ENCODE results near the gene SNX30. TPM values are rescaled to one million over a fixed set of nuclear protein-coding genes. Genes with fewer than 3 reads are reported as not detected.

SNX30 gene
- total RNA-seq, 1 donor from 2014 or later: 12.8 TPM

- Mint-ChIP-seq H3K27me3 (ENCODE audit: unreplicated experiment) (peaks cover 7% of the 10 kb centered on the region), H3K27ac (ENCODE audit: unreplicated experiment) (no peak overlapping the region), H3K4me3 (ENCODE audit: unreplicated experiment) (no peak overlapping the region), H3K36me3 (ENCODE audit: low read depth, unreplicated experiment) (no peaks in the 10 kb centered on the region), H3K9me3 (ENCODE audit: unreplicated experiment) (no peaks in the 10 kb centered on the region), H3K4me1 (ENCODE audit: unreplicated experiment) (no peaks in the 10 kb centered on the region)
- DNase-seq (ENCODE audit: low spot score): no peak
- no peak for TF ChIP-seq CTCF (IDR thresholded peaks at IDR 0.05; ENCODE audit: unreplicated experiment)
These were observed 145.6 kb downstream of the SNX30 start for GRCh38 chr9:112896131-112896530.

GRCh38 chr9:112898872-112899311 is 148.3 kb downstream of the SNX30 start:
- H3K27me3 Mint-ChIP-seq (ENCODE audit: unreplicated experiment): peaks cover 3% of the 10 kb centered on the region
- H3K4me1 Mint-ChIP-seq (ENCODE audit: unreplicated experiment): no peaks in the 10 kb centered on the region
- no peak overlapping the region for H3K4me3 Mint-ChIP-seq (ENCODE audit: unreplicated experiment)
- no peaks in the 10 kb centered on the region for H3K36me3 Mint-ChIP-seq (ENCODE audit: low read depth, unreplicated experiment)
- H3K9me3 Mint-ChIP-seq (ENCODE audit: unreplicated experiment): no peaks in the 10 kb centered on the region
- no peak overlapping the region for H3K27ac Mint-ChIP-seq (ENCODE audit: unreplicated experiment)
- DNase-seq (ENCODE audit: low spot score): no peak
- no peak for TF ChIP-seq CTCF (IDR thresholded peaks at IDR 0.05; ENCODE audit: unreplicated experiment)

GRCh38 chr9:112900488-112900887 is 149.9 kb downstream of the SNX30 start:
- Mint-ChIP-seq H3K27ac (ENCODE audit: unreplicated experiment) (no peak overlapping the region), H3K4me3 (ENCODE audit: unreplicated experiment) (no peak overlapping the region), H3K27me3 (ENCODE audit: unreplicated experiment) (peaks cover 2% of the 10 kb centered on the region), H3K36me3 (ENCODE audit: low read depth, unreplicated experiment) (no peaks in the 10 kb centered on the region), H3K4me1 (ENCODE audit: unreplicated experiment) (no peaks in the 10 kb centered on the region), H3K9me3 (ENCODE audit: unreplicated experiment) (no peaks in the 10 kb centered on the region)
- DNase-seq (ENCODE audit: low spot score): no peak
- no peak for TF ChIP-seq CTCF (IDR thresholded peaks at IDR 0.05; ENCODE audit: unreplicated experiment)

- Mint-ChIP-seq H3K27ac (ENCODE audit: unreplicated experiment) (no peak overlapping the region), H3K36me3 (ENCODE audit: low read depth, unreplicated experiment) (no peaks in the 10 kb centered on the region), H3K9me3 (ENCODE audit: unreplicated experiment) (no peaks in the 10 kb centered on the region), H3K27me3 (ENCODE audit: unreplicated experiment) (peaks cover 2% of the 10 kb centered on the region), H3K4me1 (ENCODE audit: unreplicated experiment) (no peaks in the 10 kb centered on the region), H3K4me3 (ENCODE audit: unreplicated experiment) (no peak overlapping the region)
- DNase-seq (ENCODE audit: low spot score): no peak
- TF ChIP-seq CTCF (IDR thresholded peaks at IDR 0.05; ENCODE audit: unreplicated experiment): no peak
These were observed 150.3 kb downstream of the SNX30 start for GRCh38 chr9:112900901-112901300.

- no peaks in the 10 kb centered on the region for H3K4me1 Mint-ChIP-seq (ENCODE audit: unreplicated experiment)
- H3K9me3 Mint-ChIP-seq (ENCODE audit: unreplicated experiment): no peaks in the 10 kb centered on the region
- no peak overlapping the region for H3K4me3 Mint-ChIP-seq (ENCODE audit: unreplicated experiment)
- H3K27ac Mint-ChIP-seq (ENCODE audit: unreplicated experiment): peak overlapping the region; percentile 46
- H3K27me3 Mint-ChIP-seq (ENCODE audit: unreplicated experiment): peaks cover 2% of the 10 kb centered on the region
- TF ChIP-seq CTCF (IDR thresholded peaks at IDR 0.05; ENCODE audit: unreplicated experiment): no peak
- no peak for DNase-seq (ENCODE audit: low spot score)
- no peaks in the 10 kb centered on the region for H3K36me3 Mint-ChIP-seq (ENCODE audit: low read depth, unreplicated experiment)
These were observed 154.5 kb downstream of the SNX30 start for GRCh38 chr9:112905084-112905483.
